Measurements from ENCODE around the gene ACTG1. TPM values are rescaled to one million over a fixed set of nuclear protein-coding genes. Genes with fewer than 3 reads are reported as not detected.

ACTG1 gene
- total RNA-seq, 1 donor from 2014 or later: 4,184 TPM

GRCh38 chr17:81542431-81543338 is 30.1 kb upstream of the ACTG1 start:
- Mint-ChIP-seq H3K4me3 (ENCODE audit: unreplicated experiment) (peak overlapping the region; percentile 31), H3K4me1 (ENCODE audit: unreplicated experiment) (no peaks in the 10 kb centered on the region), H3K36me3 (ENCODE audit: low read depth, unreplicated experiment) (no peaks in the 10 kb centered on the region), H3K27me3 (ENCODE audit: unreplicated experiment) (peaks cover 5% of the 10 kb centered on the region), H3K27ac (ENCODE audit: unreplicated experiment) (no peak overlapping the region), H3K9me3 (ENCODE audit: unreplicated experiment) (no peaks in the 10 kb centered on the region)
- no peak for DNase-seq (ENCODE audit: low spot score)
- TF ChIP-seq CTCF (IDR thresholded peaks at IDR 0.05; ENCODE audit: unreplicated experiment): no peak

GRCh38 chr17:81541123-81541522 is 28.5 kb upstream of the ACTG1 start:
- Mint-ChIP-seq H3K4me1 (ENCODE audit: unreplicated experiment) (no peaks in the 10 kb centered on the region), H3K36me3 (ENCODE audit: low read depth, unreplicated experiment) (no peaks in the 10 kb centered on the region), H3K4me3 (ENCODE audit: unreplicated experiment) (no peak overlapping the region), H3K27me3 (ENCODE audit: unreplicated experiment) (peaks cover 8% of the 10 kb centered on the region), H3K9me3 (ENCODE audit: unreplicated experiment) (no peaks in the 10 kb centered on the region), H3K27ac (ENCODE audit: unreplicated experiment) (no peak overlapping the region)
- no peak for DNase-seq (ENCODE audit: low spot score)
- no peak for TF ChIP-seq CTCF (IDR thresholded peaks at IDR 0.05; ENCODE audit: unreplicated experiment)

- no peak for DNase-seq (ENCODE audit: low spot score)
- no peaks in the 10 kb centered on the region for H3K36me3 Mint-ChIP-seq (ENCODE audit: low read depth, unreplicated experiment)
- no peak overlapping the region for H3K27ac Mint-ChIP-seq (ENCODE audit: unreplicated experiment)
- no peaks in the 10 kb centered on the region for H3K4me1 Mint-ChIP-seq (ENCODE audit: unreplicated experiment)
- no peak overlapping the region for H3K4me3 Mint-ChIP-seq (ENCODE audit: unreplicated experiment)
- H3K27me3 Mint-ChIP-seq (ENCODE audit: unreplicated experiment): peaks cover 10% of the 10 kb centered on the region
- H3K9me3 Mint-ChIP-seq (ENCODE audit: unreplicated experiment): no peaks in the 10 kb centered on the region
- TF ChIP-seq CTCF (IDR thresholded peaks at IDR 0.05; ENCODE audit: unreplicated experiment): no peak
Observed at GRCh38 chr17:81540676-81541027, 28.1 kb upstream of the ACTG1 start.

- Mint-ChIP-seq H3K9me3 (ENCODE audit: unreplicated experiment) (no peaks in the 10 kb centered on the region), H3K4me1 (ENCODE audit: unreplicated experiment) (no peaks in the 10 kb centered on the region), H3K27me3 (ENCODE audit: unreplicated experiment) (peaks cover 10% of the 10 kb centered on the region), H3K4me3 (ENCODE audit: unreplicated experiment) (no peak overlapping the region), H3K36me3 (ENCODE audit: low read depth, unreplicated experiment) (no peaks in the 10 kb centered on the region), H3K27ac (ENCODE audit: unreplicated experiment) (no peak overlapping the region)
- no peak for TF ChIP-seq CTCF (IDR thresholded peaks at IDR 0.05; ENCODE audit: unreplicated experiment)
- DNase-seq (ENCODE audit: low spot score): no peak
Observed at GRCh38 chr17:81539961-81540675, 27.5 kb upstream of the ACTG1 start.

GRCh38 chr17:81539571-81539900 is 26.9 kb upstream of the ACTG1 start:
- no peak for DNase-seq (ENCODE audit: low spot score)
- Mint-ChIP-seq H3K4me1 (ENCODE audit: unreplicated experiment) (no peaks in the 10 kb centered on the region), H3K36me3 (ENCODE audit: low read depth, unreplicated experiment) (no peaks in the 10 kb centered on the region), H3K27me3 (ENCODE audit: unreplicated experiment) (peaks cover 11% of the 10 kb centered on the region), H3K9me3 (ENCODE audit: unreplicated experiment) (no peaks in the 10 kb centered on the region), H3K4me3 (ENCODE audit: unreplicated experiment) (no peak overlapping the region), H3K27ac (ENCODE audit: unreplicated experiment) (no peak overlapping the region)
- no peak for TF ChIP-seq CTCF (IDR thresholded peaks at IDR 0.05; ENCODE audit: unreplicated experiment)
